ENCODE results near the gene PTN.
"Not testable (repeated sequence)": the region's sequence is repeated elsewhere in the genome, so short reads cannot be mapped to it uniquely, and the experiment has no call there.

The PTN gene

DNA sequence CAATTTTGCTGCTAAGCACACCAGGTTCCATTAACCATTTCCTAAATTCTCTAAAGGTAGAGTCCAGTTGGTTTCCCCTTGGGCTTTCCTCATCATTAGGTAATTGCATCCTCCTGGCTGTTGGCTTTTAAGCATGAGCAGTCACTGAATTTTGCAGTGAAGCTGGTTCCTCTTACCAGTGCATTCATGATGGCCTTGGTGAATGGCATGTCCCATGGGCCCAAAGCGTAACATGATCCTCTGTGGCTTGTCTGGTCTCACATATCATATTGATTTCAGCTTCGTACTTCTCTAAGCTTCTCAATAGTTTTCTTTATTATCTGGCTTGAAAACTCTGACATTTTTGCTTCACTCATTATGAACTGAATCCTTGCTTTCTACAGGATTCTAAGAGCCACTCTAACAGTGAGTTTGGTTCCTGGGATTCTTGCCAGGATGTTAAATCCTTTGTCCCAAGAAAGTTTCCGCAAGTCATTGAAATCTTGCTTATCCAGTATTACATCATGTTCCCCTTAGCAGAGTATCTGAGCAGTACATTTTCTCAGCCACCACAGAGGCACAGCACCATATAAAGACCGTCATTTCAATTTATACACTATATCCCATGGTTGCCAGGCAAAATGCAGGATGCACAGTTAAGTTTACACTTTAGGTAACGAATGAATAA, 134.2 kb downstream of the PTN start:
- Mint-ChIP-seq H3K36me3 (ENCODE audit: low read depth) (no peaks in the 10 kb centered on the region), H3K9me3 (peaks cover 46% of the 10 kb centered on the region), H3K27me3 (no peaks in the 10 kb centered on the region), H3K4me3 (no peak overlapping the region), H3K27ac (no peak overlapping the region), H3K4me1 (ENCODE audit: low read depth) (no peaks in the 10 kb centered on the region)
- intact Hi-C loops (cut with micrococcal nuclease), result no loop called here

- no peaks in the 10 kb centered on the region for H3K27me3 Mint-ChIP-seq
- no peak overlapping the region for H3K27ac Mint-ChIP-seq
- no peak overlapping the region for H3K4me3 Mint-ChIP-seq
- H3K36me3 Mint-ChIP-seq (ENCODE audit: low read depth), result no peaks in the 10 kb centered on the region
- intact Hi-C loops (cut with micrococcal nuclease), result no loop called here
- peaks cover 49% of the 10 kb centered on the region for H3K9me3 Mint-ChIP-seq
- no peaks in the 10 kb centered on the region for H3K4me1 Mint-ChIP-seq (ENCODE audit: low read depth)
Observed at GRCh38 chr7:137206770-137207169, 136.8 kb downstream of the PTN start.

DNA sequence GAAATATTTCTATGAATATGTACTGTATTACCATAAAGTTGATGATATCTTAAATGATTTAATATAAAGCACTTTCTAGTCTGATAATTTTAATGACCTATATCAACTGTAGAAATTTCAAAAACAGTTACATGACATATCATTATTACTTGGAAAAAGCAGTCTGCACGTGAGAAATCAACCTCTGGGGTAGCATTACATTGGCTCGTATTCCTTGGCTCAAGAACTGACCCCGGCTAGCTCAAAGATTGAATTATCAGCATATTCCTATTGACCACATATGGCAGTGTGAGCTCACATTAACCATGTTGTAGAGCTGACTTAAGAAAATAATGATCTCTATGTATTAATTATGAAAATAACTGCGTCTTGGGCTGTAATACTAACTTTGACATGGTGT, 139.3 kb downstream of the PTN start:
- H3K9me3 Mint-ChIP-seq, result peaks cover 42% of the 10 kb centered on the region
- no peak overlapping the region for H3K4me3 Mint-ChIP-seq
- intact Hi-C loops (cut with micrococcal nuclease), result no loop called here
- H3K27ac Mint-ChIP-seq, result no peak overlapping the region
- no peaks in the 10 kb centered on the region for H3K4me1 Mint-ChIP-seq (ENCODE audit: low read depth)
- H3K36me3 Mint-ChIP-seq (ENCODE audit: low read depth), result no peaks in the 10 kb centered on the region
- H3K27me3 Mint-ChIP-seq, result no peaks in the 10 kb centered on the region

GRCh38 chr7:137203351-137203750, 140.2 kb downstream of the PTN start:
- Mint-ChIP-seq H3K36me3 (ENCODE audit: low read depth) (no peaks in the 10 kb centered on the region), H3K27me3 (no peaks in the 10 kb centered on the region), H3K4me1 (ENCODE audit: low read depth) (no peaks in the 10 kb centered on the region), H3K9me3 (peaks cover 35% of the 10 kb centered on the region), H3K27ac (no peak overlapping the region), H3K4me3 (no peak overlapping the region)
- intact Hi-C loops (cut with micrococcal nuclease), result no loop called here

DNA sequence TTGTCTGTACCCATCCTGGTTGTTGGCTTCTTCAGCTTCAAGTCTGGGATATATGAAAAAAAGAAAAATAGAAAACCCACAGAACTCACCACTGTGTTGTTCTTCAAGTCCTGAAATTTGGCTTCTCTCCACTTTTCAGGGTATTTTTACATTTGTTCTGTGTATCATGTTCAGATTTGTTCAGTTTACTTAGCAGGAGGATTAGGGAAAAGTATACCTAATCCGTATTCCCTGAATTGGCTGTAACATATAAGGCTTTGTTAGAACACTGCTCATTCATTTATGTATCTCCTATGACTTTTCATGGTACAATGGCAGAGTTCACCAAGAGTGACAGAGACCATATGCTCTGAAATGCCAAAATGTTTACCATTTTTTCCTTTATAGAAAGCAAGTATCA, 146.9 kb downstream of the PTN start:
- Mint-ChIP-seq H3K9me3 (no peaks in the 10 kb centered on the region), H3K36me3 (ENCODE audit: low read depth) (no peaks in the 10 kb centered on the region), H3K4me3 (no peak overlapping the region), H3K4me1 (ENCODE audit: low read depth) (no peaks in the 10 kb centered on the region), H3K27ac (no peak overlapping the region), H3K27me3 (no peaks in the 10 kb centered on the region)
- intact Hi-C loops (cut with micrococcal nuclease), result no loop called here

DNA sequence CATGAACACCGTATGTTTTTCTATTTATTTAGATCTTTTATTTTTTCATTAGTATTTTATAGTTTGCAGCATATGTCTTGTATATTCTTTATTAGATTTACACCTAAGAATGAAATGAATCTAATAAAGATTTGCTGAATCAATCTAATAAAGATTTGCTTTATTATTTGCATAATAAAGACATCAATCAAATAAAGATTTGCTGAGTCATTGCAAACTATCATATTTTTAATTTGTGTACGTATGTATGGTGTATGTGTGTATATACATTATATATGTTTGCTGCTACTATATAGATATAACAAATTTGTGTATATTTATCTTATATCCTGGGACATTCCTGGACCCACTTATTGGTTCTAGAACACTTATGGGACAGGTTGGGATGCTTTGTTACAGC, 147.5 kb downstream of the PTN start:
- Mint-ChIP-seq H3K36me3 (ENCODE audit: low read depth) (no peaks in the 10 kb centered on the region), H3K27ac (no peak overlapping the region), H3K27me3 (no peaks in the 10 kb centered on the region), H3K4me1 (ENCODE audit: low read depth) (no peaks in the 10 kb centered on the region), H3K9me3 (no peaks in the 10 kb centered on the region), H3K4me3 (no peak overlapping the region)
- intact Hi-C loops (cut with micrococcal nuclease), result no loop called here

GRCh38 chr7:137181619-137182018, 161.9 kb downstream of the PTN start:
- H3K9me3 Mint-ChIP-seq, result peaks cover 13% of the 10 kb centered on the region
- H3K4me3 Mint-ChIP-seq; H3K27ac Mint-ChIP-seq; H3K36me3 Mint-ChIP-seq (ENCODE audit: low read depth); H3K4me1 Mint-ChIP-seq (ENCODE audit: low read depth); intact Hi-C loops (cut with micrococcal nuclease); H3K27me3 Mint-ChIP-seq: not testable (repeated sequence)
